Measurements from ENCODE around the gene GIT1.
"Not testable (repeated sequence)": the region's sequence is repeated elsewhere in the genome, so short reads cannot be mapped to it uniquely, and the experiment has no call there.

GIT1 gene

DNA sequence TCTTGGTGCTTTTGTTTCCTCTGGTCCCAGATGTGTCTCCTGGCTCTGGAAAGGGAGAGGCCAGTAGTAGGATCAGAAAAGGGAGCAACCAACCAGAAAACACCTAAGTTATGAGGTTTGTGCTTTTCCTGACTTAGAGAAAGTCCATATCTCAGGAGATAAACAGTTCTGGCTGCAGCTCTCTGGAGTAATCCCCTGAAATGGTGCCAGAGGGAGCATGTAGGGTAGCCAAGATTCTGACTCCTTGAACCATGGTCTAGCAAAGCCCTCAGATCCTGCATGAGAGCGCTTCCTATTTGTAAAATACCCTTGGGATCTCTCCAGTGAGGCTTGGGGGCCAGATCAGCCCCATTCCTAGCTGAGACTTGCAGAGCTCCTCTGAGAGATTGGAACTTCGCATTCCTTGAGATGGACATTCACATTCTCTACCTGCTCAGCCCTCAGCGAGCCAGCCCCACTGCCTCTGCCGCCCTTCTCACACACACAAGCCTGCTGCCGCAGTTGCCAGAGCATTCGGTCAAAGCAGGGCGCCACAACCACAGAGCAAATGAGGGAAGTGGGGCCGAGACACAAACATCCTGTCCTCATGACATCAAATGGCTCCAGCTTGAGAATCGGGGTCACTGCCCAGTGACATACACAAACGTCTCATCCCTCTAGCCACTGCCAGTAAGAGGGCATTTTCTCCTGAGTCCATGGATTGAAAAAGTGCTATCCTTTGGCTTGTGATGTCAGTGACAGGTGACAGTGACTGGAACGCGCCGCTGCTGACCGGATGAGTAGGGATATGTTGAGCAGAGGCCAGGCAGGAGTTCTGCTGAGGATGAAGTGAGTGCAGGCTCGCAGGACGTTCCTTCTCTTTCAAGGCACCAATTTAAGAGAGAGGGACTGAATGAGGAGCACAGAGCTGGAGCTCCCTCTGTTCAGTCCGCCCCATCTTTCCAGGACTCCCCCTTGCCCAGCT is 27.6 kb downstream of the GIT1 start:
- H3K4me3 ChIP-seq (ENCODE audit: control insufficient read depth, low read depth, low read length), result no peak overlapping the region
- DNase-seq (ENCODE audit: low read depth), result no peak
- TF ChIP-seq, protein P1, sequence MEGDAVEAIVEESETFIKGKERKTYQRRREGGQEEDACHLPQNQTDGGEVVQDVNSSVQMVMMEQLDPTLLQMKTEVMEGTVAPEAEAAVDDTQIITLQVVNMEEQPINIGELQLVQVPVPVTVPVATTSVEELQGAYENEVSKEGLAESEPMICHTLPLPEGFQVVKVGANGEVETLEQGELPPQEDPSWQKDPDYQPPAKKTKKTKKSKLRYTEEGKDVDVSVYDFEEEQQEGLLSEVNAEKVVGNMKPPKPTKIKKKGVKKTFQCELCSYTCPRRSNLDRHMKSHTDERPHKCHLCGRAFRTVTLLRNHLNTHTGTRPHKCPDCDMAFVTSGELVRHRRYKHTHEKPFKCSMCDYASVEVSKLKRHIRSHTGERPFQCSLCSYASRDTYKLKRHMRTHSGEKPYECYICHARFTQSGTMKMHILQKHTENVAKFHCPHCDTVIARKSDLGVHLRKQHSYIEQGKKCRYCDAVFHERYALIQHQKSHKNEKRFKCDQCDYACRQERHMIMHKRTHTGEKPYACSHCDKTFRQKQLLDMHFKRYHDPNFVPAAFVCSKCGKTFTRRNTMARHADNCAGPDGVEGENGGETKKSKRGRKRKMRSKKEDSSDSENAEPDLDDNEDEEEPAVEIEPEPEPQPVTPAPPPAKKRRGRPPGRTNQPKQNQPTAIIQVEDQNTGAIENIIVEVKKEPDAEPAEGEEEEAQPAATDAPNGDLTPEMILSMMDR (IDR thresholded peaks at IDR 0.05; ENCODE audit: control insufficient read depth, insufficient read depth, low read depth, low read length, missing control alignments), result no peak

DNA sequence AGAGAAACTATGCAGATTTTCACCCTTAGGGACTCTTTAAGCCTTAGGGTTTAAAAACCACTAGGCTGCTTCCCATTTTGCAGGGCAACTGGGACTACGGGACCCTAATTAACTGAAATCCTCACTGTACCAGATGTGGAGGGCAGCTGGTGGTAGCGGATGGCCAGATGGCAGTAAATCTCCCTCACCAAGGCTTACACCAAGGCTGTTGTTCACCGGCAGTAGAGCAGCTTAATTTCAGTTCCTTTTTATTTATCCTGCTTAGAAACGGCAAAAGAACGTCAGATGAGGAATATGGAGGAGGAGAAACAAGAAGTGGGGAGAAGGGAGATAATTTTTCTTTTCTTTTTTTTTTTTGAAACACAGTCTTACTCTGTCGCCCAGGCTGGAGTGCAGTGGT is 29.1 kb downstream of the GIT1 start:
- DNase-seq (ENCODE audit: low read depth), result no peak

DNA sequence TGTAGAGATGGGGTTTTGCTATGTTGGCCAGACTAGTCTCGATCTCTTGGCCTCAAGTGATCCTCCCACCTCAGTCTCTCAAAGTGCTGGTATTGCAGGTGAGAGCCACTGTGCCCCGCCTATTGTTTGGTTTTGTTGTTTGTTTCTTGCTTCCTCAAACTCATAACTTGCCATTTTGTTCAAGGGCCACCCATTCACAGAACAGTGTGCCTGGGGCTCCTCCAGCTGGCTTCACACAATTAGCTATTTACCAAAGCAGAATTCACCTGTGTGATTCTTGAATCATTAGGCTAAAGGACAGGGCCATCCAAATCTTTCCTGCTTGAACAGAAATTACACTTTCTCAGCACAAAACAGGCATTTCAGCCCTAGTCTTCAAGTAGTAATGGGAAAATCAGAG is 29.8 kb downstream of the GIT1 start:
- no peak overlapping the region for H3K4me3 ChIP-seq (ENCODE audit: control insufficient read depth, low read depth, low read length)
- no peak for DNase-seq (ENCODE audit: low read depth)
- TF ChIP-seq, protein P1 (IDR thresholded peaks at IDR 0.05; ENCODE audit: control insufficient read depth, insufficient read depth, low read depth, low read length, missing control alignments), result no peak

More for the DNA sequence above, 29.1 kb downstream of the GIT1 start:
- no peak overlapping the region for H3K4me3 ChIP-seq (ENCODE audit: control insufficient read depth, low read depth, low read length)
- TF ChIP-seq, protein P1 (IDR thresholded peaks at IDR 0.05; ENCODE audit: control insufficient read depth, insufficient read depth, low read depth, low read length, missing control alignments), result no peak

DNA sequence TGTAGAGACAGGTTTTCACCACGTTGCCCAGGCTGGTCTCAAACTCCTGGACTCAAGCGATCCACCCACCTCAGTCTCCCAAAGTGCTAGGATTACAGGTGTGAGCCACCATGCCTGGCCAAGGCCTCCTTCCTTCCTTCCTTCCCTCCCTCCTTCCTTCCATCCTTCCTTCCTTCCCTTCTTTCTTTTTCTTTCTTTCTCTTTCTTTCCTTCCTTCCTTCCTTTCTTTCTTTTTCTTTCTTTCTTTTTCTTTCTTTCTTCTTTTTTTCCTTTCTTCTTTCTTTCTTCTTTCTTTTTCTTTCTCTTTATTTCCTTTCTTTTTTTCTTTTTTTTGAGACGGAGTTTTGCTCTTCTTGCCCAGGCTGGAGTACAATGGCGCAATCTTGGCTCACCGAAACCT is 31.3 kb downstream of the GIT1 start:
- not testable (repeated sequence) for H3K4me3 ChIP-seq (ENCODE audit: control insufficient read depth, low read depth, low read length); DNase-seq (ENCODE audit: low read depth)

DNA sequence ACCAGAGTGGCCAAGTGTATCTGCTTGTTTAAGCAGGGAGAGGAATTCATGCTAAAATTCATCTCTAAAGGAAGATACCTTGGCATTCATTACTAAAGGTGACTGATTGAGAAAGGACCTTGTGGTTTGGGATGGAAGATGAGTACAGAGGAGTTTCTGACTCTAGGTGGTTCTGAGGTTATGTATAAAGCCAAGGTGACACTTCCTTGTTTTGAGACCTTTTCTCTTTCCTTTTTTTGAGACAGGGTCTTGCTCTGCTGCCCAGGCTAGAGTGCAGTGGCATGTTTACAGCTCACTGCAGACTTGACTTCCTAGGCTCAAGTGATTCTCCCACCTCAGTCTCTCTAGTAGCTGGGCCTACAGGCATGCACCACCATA is 31.7 kb downstream of the GIT1 start:
- no peak for DNase-seq (ENCODE audit: low read depth)
- no peak overlapping the region for H3K4me3 ChIP-seq (ENCODE audit: control insufficient read depth, low read depth, low read length)
- TF ChIP-seq, protein P1 (IDR thresholded peaks at IDR 0.05; ENCODE audit: control insufficient read depth, insufficient read depth, low read depth, low read length, missing control alignments), result no peak

DNA sequence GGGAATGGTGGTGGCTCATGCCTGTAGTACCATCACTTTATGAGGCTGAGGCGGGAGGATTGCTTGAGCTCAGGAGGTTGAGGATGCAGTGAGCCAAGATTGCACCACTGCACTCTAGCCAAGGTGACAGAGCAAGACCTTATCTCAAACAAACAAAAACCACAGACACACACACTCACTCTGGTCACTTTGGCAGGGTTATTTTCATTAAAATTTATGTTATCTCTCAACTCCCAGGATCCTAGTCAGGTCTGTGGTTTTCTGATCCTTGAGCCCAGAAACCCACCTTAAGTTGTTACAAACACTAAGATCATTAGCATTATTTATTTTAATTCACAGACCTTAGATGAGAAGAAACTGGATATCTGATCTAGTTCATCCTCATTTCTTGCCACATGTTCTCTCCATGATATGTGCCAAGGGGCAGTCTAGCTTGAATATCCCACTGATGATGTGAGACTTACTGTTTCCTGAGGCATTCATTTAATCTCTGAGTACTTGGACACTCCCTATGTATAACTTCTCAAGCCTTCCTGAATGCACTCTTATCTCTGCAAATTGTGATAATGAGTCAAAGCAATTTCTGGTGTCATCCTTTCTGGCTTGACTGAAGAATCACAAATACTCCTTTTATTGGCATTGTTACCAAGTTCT is 32.2 kb downstream of the GIT1 start:
- DNase-seq (ENCODE audit: low read depth), result no peak
- TF ChIP-seq, protein P1 (IDR thresholded peaks at IDR 0.05; ENCODE audit: control insufficient read depth, insufficient read depth, low read depth, low read length, missing control alignments), result no peak
- no peak overlapping the region for H3K4me3 ChIP-seq (ENCODE audit: control insufficient read depth, low read depth, low read length)

DNA sequence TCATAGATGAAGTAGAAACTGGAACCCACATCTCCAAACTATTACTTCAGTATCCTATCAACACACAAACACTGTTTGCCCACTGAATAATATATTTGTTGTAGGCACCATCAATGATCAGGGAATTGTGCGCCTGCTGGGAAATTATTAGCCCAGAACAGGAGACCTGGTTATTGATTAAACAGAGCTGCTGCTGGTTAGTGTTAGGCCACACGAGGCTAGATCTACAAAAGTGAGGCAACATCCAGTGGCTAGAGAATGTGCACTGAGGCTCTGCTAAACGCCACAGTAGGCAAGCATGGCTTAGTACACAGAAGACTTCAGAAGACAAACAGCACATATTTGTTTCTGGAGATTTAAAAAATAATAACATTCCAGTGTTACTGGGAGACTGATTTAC is 33.6 kb downstream of the GIT1 start:
- TF ChIP-seq, protein P1 (IDR thresholded peaks at IDR 0.05; ENCODE audit: control insufficient read depth, insufficient read depth, low read depth, low read length, missing control alignments), result no peak
- DNase-seq (ENCODE audit: low read depth), result no peak
- no peak overlapping the region for H3K4me3 ChIP-seq (ENCODE audit: control insufficient read depth, low read depth, low read length)
